GM12875 (cell line): ENCODE data around the gene PTPRG.

Experiments
- H3K4me3 ChIP-seq: one replicate; pipeline ENCODE4 v1.5.1; 2011; ENCODE audit warnings: low read depth, low read length, control low read depth
- TF ChIP-seq, protein P1 (sequence below): IDR thresholded peaks from 2 replicates; pipeline ENCODE4 v1.5.1; 2011; ENCODE audit warnings: low read depth, mild to moderate bottlenecking, control low read depth, inconsistent platforms, low read length, moderate library complexity, borderline replicate concordance; ENCODE audit not compliant: insufficient read depth

The PTPRG gene

DNA sequence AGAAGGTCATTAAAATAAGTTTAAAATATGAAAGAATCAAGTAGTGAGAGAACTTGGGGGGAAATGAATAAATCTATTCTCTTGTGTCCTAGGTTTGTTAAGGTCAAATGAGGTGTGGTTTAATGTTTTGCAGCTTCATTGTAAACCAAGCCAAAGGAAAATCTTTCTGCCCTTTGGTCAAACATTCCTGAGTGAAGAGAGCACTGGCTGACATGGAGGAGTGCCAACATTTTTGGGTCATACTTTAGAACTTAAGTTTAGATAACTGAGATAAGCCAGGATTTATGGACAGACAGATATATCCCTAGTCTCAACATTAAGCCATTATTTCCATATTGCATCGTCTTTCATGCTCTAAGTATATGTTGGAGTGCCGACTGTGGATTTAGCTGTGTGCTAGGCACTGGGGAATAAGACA, 66.4 kb downstream of the PTPRG start:
- TF ChIP-seq, protein P1, sequence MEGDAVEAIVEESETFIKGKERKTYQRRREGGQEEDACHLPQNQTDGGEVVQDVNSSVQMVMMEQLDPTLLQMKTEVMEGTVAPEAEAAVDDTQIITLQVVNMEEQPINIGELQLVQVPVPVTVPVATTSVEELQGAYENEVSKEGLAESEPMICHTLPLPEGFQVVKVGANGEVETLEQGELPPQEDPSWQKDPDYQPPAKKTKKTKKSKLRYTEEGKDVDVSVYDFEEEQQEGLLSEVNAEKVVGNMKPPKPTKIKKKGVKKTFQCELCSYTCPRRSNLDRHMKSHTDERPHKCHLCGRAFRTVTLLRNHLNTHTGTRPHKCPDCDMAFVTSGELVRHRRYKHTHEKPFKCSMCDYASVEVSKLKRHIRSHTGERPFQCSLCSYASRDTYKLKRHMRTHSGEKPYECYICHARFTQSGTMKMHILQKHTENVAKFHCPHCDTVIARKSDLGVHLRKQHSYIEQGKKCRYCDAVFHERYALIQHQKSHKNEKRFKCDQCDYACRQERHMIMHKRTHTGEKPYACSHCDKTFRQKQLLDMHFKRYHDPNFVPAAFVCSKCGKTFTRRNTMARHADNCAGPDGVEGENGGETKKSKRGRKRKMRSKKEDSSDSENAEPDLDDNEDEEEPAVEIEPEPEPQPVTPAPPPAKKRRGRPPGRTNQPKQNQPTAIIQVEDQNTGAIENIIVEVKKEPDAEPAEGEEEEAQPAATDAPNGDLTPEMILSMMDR, result no peak
- H3K4me3 ChIP-seq, result no peak overlapping the region

DNA sequence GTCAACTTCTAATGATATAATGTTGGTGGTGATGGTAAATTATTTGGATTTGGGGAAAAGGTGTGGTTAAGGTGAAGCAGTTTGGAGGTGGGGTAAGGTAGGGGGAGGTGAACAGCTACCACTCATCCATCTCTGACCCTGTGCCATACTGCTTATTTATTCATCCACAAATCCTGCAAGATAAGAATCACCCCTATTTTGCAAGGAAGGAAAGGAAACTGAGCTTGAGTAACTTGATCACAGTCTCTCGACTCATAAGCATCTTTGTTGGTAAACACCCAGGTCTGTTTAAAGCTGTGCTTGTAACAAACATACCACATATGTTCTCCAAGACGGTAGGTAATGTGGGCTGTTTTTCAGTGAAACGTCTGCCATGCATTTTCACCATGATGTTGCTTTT, 67.3 kb downstream of the PTPRG start:
- H3K4me3 ChIP-seq, result no peak overlapping the region
- TF ChIP-seq, protein P1, result no peak

DNA sequence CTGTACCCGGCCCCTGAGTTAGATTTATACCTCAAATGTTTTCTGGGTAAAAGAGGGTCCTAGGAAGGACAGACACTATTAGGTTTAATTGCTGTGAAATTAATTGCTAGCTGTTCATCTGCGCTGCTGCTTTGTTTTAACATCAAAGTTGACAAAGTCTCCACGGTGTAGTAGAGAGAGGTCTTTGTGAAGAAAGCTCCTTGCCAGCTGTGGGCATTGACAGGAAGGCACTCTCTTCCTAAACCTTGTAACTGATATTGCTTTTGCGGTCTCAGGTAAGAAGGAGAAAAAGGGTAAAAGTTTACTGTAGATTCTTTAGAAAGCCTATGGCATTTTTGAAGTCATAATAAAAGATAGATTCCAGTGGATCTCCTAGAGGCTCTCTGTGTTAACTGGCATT, 68.1 kb downstream of the PTPRG start:
- H3K4me3 ChIP-seq, result no peak overlapping the region
- TF ChIP-seq, protein P1, result no peak

DNA sequence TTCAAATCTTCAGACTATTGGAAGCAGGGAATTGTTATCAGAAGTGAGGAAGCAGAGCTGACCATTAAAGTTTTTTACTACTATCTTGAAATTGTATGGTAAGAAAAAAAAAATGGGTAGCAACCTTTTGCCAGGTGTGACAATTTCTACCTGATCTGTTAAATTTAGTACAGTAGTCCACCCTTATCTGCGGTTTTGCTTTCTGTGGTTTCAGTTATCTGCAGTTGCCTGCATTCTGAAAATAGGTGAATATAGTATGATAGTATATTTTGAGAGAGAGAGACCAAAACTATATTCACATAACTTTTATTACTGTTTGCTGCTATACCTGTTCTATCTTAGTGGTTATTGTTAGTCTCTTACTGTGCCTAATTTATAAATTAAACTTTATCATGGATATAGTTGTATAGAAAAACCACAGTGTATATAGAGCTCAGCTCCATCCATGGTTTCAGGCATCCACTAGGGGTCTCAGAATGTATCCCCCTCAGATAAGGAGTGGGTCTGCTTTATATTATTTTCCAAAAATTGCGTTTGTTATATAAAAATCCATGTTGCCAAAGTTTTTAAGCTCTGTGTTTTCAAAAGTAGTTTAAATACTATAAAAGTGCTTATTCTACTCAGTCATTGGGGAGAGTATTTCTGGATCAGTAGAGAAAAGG, 69.9 kb downstream of the PTPRG start:
- H3K4me3 ChIP-seq, result no peak overlapping the region
- TF ChIP-seq, protein P1, result no peak

DNA sequence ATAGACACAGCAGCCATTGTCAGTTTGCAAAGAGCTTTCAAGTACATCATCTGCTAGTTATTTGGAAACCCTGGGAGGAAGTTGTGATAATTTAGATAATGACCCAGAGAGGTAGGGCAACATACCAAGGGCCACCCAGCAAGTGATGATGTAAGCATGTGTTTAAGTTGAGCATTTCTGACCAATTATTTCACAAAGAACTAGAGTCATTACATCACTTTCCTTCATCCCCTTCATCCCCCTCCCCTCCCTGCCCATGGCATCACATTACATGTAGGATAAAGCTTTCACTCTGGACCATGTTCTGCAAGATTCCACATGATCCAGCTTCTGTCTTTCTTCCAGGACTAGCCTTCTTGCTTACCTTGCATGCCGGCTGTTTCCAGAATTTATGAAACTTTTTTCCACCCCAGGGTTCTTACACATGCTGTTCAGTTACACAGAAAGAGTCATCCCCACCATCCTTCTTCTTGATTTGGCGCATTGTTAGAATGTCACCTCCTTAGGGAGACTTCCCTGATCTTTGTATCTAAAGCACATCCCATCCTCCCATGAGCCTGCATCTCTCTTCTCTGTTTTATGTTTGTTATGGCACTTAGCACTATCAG, 71.3 kb downstream of the PTPRG start:
- no peak overlapping the region for H3K4me3 ChIP-seq
- TF ChIP-seq, protein P1, result no peak

DNA sequence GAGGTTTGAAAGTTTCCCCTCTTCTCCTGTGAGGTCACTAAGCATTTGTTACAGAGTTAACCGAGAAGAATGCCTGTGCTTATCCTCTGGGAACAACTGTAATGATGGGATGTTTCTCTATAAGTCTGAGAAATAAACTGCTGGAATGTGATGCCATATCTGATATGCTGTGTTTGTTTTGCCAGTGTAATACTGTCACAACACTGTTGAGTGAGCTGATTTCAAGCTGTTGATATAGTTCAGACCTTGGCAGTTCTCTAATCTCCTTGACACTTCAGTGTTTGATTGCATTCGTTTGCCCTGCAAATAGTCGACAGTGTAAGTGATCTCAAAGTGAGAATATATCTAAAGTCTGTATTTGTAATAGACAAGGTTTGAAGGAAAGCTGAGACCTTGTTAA, 73.3 kb downstream of the PTPRG start:
- no peak overlapping the region for H3K4me3 ChIP-seq
- TF ChIP-seq, protein P1, result no peak
